HG02870 (cell line): ENCODE data around the gene MTA3.

ENCODE experiments used
- ATAC-seq: cut with Tn5 transposase; IDR thresholded peaks from one replicate; pipeline ENCODE4 v1.9.1; 2021; ENCODE audit warnings: mild to moderate bottlenecking, moderate library complexity; ENCODE audit not compliant: unreplicated experiment

The MTA3 gene

DNA sequence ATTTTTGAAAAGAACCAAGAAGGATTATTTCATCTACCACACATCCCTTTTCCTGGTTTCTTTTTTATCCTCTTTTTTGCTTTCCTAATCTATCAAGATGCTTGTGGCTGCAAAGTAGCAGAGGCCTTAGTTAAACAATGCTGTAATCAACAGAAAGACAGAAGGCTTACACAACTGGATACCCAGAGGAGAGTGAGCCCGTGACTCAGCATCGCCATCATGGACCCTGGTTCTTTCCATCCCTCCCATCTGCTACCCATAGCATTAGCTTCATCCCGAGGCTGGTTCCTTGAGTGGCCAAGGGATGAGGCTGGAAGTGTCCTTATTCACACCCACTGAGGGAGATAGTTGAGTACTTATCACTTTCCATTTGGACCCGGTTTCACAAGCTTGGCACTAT, 231.4 kb downstream of the MTA3 start:
- ATAC-seq = no peak

DNA sequence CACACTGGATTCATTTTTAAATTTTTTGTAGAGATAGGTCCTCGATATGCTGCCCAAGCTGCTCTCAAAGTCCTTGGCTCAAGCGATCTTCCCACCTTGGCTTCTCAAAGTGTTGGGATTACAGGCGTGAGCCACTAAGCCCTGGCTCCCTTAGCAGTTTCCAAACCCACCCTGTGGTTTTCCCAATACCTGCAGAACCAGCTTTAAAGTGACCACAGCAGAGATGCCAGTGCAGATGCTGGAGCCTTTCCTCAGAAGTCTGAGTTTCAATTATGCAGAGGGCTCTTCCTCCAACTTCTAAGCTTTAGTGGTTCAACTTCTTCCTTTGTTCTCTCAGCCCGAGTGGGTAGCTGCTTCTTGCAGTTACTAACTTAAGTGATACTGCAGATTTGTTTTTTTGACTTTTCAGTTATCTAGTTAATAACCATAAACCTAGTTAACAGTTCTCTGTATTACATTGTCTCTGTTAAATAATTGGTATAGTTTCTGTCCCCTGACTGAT, 232.1 kb downstream of the MTA3 start:
- ATAC-seq = no peak

DNA sequence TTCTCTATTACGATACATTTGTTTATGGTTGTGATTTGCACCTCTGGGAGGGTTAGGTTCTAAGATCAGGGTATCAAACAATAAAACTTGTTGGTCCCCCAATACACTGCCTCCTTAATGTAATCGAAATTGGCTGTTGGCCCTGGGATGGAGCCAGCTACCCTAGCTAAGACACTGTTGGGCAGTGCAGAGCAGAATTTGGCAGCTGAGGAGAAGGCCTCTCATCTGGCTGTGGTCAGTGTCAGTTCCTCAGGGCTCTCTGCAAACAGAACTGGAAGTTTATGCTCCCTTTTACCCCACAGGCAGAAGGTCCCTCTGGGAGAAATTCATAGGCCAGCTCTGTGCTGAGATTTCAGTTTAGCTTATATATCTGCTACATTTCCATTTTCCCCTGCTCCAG, 232.5 kb downstream of the MTA3 start:
- no peak for ATAC-seq

GRCh38 chr2:42801381-42801780, 232.9 kb downstream of the MTA3 start:
- ATAC-seq = no peak

- no peak for ATAC-seq
These were observed 233.7 kb downstream of the MTA3 start for GRCh38 chr2:42802150-42802549.

DNA sequence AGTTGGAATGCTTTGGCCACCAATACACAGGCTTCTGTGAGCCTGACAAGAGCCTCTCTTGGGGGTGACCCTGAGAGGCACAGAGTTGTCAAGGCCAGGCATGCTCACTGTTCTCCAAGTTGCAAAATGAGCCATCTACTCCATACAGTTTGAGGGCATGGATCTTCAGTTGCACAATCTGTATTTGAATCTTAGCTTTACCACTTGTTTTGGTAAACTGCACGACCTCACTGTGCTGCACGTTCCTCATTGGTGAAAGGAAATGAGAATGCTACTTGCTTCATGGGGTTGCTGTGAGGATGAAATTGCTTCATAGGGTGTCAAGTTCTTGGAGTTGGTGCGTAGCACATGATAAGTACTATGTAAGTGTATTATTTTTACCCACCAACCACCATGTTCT, 235.9 kb downstream of the MTA3 start:
- ATAC-seq = no peak

- ATAC-seq = no peak
These were observed 236.5 kb downstream of the MTA3 start for GRCh38 chr2:42804891-42805290.
